GM18873 (cell line): ENCODE data around the gene PRDX5.

Experiments used
- ATAC-seq: cut with Tn5 transposase; IDR thresholded peaks from one replicate; pipeline ENCODE4 v1.9.1; 2021; ENCODE audit warnings: mild to moderate bottlenecking, moderate library complexity, moderate number of reproducible peaks; ENCODE audit not compliant: unreplicated experiment, low FRiP score

PRDX5 gene

GRCh38 chr11:64342869-64343745 is 25.2 kb downstream of the PRDX5 start:
- no peak for ATAC-seq

GRCh38 chr11:64343767-64344559 is 26.0 kb downstream of the PRDX5 start:
- ATAC-seq: no peak

- ATAC-seq: no peak
Measured at GRCh38 chr11:64344787-64345186, 26.9 kb downstream of the PRDX5 start.

- ATAC-seq: no peak
Measured at GRCh38 chr11:64347193-64347867, 29.4 kb downstream of the PRDX5 start.

- no peak for ATAC-seq
Measured at GRCh38 chr11:64348383-64349024, 30.6 kb downstream of the PRDX5 start.

- ATAC-seq: no peak
Measured at GRCh38 chr11:64349025-64349387, 31.1 kb downstream of the PRDX5 start.

GRCh38 chr11:64349404-64349803 is 31.5 kb downstream of the PRDX5 start:
- ATAC-seq: no peak

- no peak for ATAC-seq
Measured at GRCh38 chr11:64351136-64351631, 33.3 kb downstream of the PRDX5 start.

GRCh38 chr11:64352099-64352994 is 34.4 kb downstream of the PRDX5 start:
- no peak for ATAC-seq

GRCh38 chr11:64352995-64353714 is 35.2 kb downstream of the PRDX5 start:
- no peak for ATAC-seq

- ATAC-seq: no peak
Measured at GRCh38 chr11:64353715-64354506, 36.0 kb downstream of the PRDX5 start.

GRCh38 chr11:64355078-64355940 is 37.4 kb downstream of the PRDX5 start:
- no peak for ATAC-seq

- no peak for ATAC-seq
Measured at GRCh38 chr11:64356498-64357411, 38.8 kb downstream of the PRDX5 start.

GRCh38 chr11:64357446-64357845 is 39.5 kb downstream of the PRDX5 start:
- no peak for ATAC-seq

GRCh38 chr11:64357904-64358535 is 40.1 kb downstream of the PRDX5 start:
- no peak for ATAC-seq

- no peak for ATAC-seq
Measured at GRCh38 chr11:64358536-64358906, 40.6 kb downstream of the PRDX5 start.
